Neural crest cell (in vitro differentiated cells): ENCODE measurements around the gene KPNA4. TPM values are rescaled to one million over a fixed set of nuclear protein-coding genes. Genes with fewer than 3 reads are reported as not detected.
A peak's percentile ranks its signal among the peaks of the same experiment; 100 is the strongest.

Source experiments
- DNase-seq: peaks from one replicate; pipeline ENCODE4 v3.0.0; 2021; ENCODE audit warnings: low read depth, mixed read lengths, low spot score
- H3K27ac Mint-ChIP-seq: one replicate; pipeline ENCODE4 v1.8.0; 2021; ENCODE audit warnings: mild to moderate bottlenecking, mixed read lengths; ENCODE audit not compliant: unreplicated experiment
- H3K27me3 Mint-ChIP-seq: 2 replicates; pipeline ENCODE4 v1.8.0; 2021; ENCODE audit warnings: low read depth, mild to moderate bottlenecking, mixed read lengths
- H3K36me3 Mint-ChIP-seq: 2 replicates; pipeline ENCODE4 v1.8.0; 2021; ENCODE audit warnings: low read depth, mild to moderate bottlenecking, mixed read lengths
- H3K4me1 Mint-ChIP-seq: 2 replicates; pipeline ENCODE4 v1.8.0; 2021; ENCODE audit warnings: mixed read lengths
- H3K4me3 Mint-ChIP-seq: one replicate; pipeline ENCODE4 v1.8.0; 2021; ENCODE audit warnings: mild to moderate bottlenecking, mixed read lengths
- H3K9me3 Mint-ChIP-seq: 2 replicates; pipeline ENCODE4 v1.8.0; 2021; ENCODE audit warnings: mixed read lengths
- total RNA-seq: library from RNA; stranded (reverse); gene quantifications from 2 replicates; pipeline ENCODE4 v1.2.1, GENCODE V29; 2021
- TF ChIP-seq, protein P1 (sequence below): fragments of 200-600 bp; sonication (generic); conservative IDR thresholded peaks from 2 replicates; pipeline ENCODE4 v1.5.0; 2021; ENCODE audit warnings: antibody characterized with exemption, mild to moderate bottlenecking

Gene KPNA4
- total RNA-seq, 1 donor from 2014 or later: 57.8 TPM

DNA sequence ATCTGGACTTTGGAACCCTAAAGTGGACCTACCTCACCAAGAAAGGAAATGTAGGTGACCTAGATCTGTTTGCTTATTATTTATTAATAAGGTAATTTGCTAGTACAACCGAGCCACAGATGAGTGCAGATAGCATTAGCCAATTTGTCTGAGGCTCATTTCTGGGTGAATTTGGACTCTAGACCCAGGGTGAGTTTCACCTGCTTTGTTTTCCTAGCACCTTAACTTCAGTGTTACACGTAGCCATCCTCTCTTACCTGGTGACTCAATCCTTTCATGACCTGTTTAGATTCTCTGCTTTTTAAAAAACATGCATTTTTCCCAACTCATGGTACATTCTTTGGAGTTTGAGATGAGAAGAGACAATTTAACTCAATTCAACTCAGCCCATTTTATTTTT lies 33.5 kb upstream of the KPNA4 start:
- TF ChIP-seq, protein P1, sequence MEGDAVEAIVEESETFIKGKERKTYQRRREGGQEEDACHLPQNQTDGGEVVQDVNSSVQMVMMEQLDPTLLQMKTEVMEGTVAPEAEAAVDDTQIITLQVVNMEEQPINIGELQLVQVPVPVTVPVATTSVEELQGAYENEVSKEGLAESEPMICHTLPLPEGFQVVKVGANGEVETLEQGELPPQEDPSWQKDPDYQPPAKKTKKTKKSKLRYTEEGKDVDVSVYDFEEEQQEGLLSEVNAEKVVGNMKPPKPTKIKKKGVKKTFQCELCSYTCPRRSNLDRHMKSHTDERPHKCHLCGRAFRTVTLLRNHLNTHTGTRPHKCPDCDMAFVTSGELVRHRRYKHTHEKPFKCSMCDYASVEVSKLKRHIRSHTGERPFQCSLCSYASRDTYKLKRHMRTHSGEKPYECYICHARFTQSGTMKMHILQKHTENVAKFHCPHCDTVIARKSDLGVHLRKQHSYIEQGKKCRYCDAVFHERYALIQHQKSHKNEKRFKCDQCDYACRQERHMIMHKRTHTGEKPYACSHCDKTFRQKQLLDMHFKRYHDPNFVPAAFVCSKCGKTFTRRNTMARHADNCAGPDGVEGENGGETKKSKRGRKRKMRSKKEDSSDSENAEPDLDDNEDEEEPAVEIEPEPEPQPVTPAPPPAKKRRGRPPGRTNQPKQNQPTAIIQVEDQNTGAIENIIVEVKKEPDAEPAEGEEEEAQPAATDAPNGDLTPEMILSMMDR: no peak
- Mint-ChIP-seq H3K9me3 (peaks cover 5% of the 10 kb centered on the region), H3K27ac (no peak overlapping the region), H3K4me3 (no peak overlapping the region), H3K27me3 (no peaks in the 10 kb centered on the region), H3K36me3 (no peaks in the 10 kb centered on the region), H3K4me1 (no peaks in the 10 kb centered on the region)
- no peak for DNase-seq

DNA sequence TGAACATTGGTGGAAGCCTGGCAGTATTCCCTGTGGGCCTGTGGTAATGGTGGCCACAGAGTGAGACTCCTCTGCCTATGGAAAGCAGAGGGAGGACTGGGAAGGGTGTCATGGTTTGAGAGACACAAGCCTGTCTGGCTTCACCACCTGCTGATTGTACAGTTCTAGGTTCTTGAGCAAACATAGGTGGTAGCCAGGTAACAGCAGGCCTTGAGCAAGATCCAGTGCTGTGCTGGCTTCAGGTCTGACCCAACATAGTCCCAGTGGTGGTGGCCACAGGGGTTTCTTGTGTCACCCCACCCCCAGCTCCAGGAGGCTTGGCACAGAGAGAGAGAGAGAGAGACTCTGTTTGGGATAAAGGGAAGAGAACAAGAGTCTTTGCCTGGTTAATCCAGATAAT lies 22.7 kb upstream of the KPNA4 start:
- Mint-ChIP-seq H3K36me3 (peaks cover 3% of the 10 kb centered on the region), H3K27ac (peak overlapping the region; percentile 82), H3K9me3 (peaks cover 22% of the 10 kb centered on the region), H3K4me3 (no peak overlapping the region), H3K4me1 (no peaks in the 10 kb centered on the region), H3K27me3 (no peaks in the 10 kb centered on the region)
- no peak for DNase-seq
- TF ChIP-seq, protein P1: no peak

DNA sequence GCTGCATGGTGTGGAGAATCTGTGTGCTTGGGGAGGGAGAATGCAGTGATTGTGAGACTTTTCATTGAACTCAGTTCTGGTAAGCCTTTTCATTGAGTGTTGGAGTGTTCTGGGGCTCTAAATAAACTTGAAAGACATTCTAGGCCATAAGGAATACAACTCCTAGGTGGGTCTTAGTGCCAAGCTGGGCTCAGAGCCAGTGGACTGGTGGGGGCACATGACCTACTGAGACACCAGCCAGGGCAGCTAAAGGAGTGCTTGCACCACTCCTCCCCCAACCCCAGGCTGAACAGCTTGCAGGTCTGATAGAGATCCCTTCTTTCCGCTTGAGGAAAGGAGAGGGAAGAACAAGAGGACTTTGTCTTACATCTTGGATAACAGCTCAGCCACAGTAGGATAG lies 21.7 kb upstream of the KPNA4 start:
- Mint-ChIP-seq H3K36me3 (peaks cover 6% of the 10 kb centered on the region), H3K9me3 (peaks cover 26% of the 10 kb centered on the region), H3K27ac (no peak overlapping the region), H3K4me1 (no peaks in the 10 kb centered on the region), H3K4me3 (no peak overlapping the region), H3K27me3 (no peaks in the 10 kb centered on the region)
- no peak for DNase-seq
- TF ChIP-seq, protein P1: no peak

DNA sequence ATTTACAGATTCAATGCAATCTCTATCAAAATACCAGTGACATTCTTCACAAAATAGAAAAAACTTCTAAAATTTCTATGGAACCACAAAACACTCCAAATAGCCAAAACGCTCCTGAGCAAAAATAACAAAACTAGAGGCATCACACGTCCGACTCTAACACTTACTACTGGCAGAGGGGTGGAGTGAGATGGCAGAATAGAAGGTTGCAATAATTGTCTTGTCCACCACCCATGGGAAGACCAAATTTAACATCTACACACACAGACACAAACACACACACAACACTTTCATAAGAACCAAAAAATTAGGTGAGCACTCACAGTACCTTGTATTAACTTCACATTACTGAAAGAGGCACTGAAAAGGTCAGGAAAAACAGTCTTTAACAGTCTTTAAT lies 21.3 kb upstream of the KPNA4 start:
- no peaks in the 10 kb centered on the region for H3K4me1 Mint-ChIP-seq
- H3K9me3 Mint-ChIP-seq: peaks cover 29% of the 10 kb centered on the region
- TF ChIP-seq, protein P1: no peak
- no peaks in the 10 kb centered on the region for H3K27me3 Mint-ChIP-seq
- H3K27ac Mint-ChIP-seq: no peak overlapping the region
- H3K36me3 Mint-ChIP-seq: peaks cover 6% of the 10 kb centered on the region
- no peak for DNase-seq
- H3K4me3 Mint-ChIP-seq: no peak overlapping the region

DNA sequence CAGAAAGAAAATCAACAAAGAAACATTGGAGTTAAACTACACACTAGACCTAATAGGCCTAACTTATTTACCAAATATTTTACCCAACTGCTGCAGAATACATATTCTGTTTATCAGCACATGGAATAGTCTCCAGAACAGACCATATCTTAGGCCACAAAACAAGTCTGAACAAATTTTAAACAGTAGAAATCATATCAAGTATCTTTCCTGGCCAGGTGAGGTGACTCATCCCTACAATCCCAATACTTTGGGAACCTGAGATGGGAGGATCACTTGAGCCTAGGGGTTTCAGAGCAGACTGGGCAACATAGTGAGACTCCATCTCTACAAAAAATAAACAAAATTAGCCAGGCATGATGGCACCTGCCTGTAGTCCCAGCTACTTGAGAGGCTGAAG lies 18.1 kb upstream of the KPNA4 start:
- no peaks in the 10 kb centered on the region for H3K27me3 Mint-ChIP-seq
- peaks cover 6% of the 10 kb centered on the region for H3K36me3 Mint-ChIP-seq
- H3K4me3 Mint-ChIP-seq: no peak overlapping the region
- TF ChIP-seq, protein P1: no peak
- H3K27ac Mint-ChIP-seq: no peak overlapping the region
- DNase-seq: no peak
- H3K9me3 Mint-ChIP-seq: peaks cover 18% of the 10 kb centered on the region
- no peaks in the 10 kb centered on the region for H3K4me1 Mint-ChIP-seq

DNA sequence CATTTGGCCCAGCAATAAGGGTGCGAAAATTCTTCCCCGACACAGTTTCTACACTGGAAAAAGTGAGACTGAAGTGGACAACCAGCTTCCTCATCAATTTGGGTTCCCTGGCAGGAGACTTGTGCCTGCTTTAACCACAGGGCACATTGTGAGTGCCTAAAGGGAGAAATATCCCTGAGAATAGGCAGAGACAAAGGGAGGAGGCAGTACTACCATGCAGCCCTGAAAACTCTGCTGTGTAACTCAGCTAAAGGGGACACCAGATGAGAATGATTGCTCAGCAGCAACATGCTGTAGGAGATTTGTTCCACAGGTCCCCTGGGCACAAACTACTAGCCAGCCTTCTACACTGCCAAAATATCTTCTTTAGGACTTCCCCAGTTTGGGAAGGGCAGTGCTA lies 15.6 kb upstream of the KPNA4 start:
- no peaks in the 10 kb centered on the region for H3K4me1 Mint-ChIP-seq
- no peak overlapping the region for H3K4me3 Mint-ChIP-seq
- H3K27me3 Mint-ChIP-seq: no peaks in the 10 kb centered on the region
- H3K27ac Mint-ChIP-seq: no peak overlapping the region
- no peak for DNase-seq
- H3K9me3 Mint-ChIP-seq: peaks cover 13% of the 10 kb centered on the region
- TF ChIP-seq, protein P1: no peak
- peaks cover 6% of the 10 kb centered on the region for H3K36me3 Mint-ChIP-seq
